HuH-7.5 (cell line): ENCODE results near the gene FIP1L1.

ENCODE experiments used
- DNase-seq: peaks from one replicate; pipeline ENCODE4 v3.0.0; 2011; ENCODE audit warnings: low spot score

The FIP1L1 gene

DNA sequence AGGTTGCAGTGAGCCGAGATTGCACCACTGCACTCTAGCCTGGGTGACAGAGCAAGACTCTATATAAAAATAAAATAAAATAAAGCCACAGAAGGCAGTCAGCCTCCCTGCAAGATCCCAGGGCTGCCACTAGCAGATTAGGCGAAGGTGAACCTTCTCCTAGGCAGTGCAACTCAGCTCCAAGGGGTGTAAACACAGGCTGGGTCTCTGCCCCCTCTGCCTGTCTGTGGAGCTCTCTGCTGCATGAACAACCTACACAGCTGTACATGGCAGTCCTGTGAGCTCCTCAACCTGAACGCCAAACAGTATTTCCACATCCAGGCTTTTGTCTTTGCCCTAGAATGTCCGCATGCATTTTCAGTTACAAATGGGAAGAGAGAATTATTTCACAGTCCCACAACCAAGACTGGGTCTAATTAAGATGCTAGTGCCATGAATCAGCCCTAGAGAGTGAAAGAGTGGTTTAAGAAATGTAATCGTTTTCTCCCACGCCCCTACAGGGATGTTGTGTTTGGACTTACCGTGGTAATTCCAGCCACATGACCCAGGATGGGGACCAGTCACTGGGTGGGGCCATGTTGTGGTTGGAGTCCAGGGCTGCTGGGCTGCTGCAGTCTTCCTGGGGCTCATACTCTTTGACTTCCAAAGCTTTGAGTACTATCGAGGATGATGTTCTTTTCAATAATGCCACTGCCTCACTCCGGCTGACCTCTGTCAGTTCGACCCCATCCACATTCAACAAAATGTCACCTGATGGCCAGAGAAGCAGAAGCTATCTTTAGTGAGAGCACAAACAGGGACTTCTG, 99.0 kb downstream of the FIP1L1 start:
- DNase-seq: no peak

DNA sequence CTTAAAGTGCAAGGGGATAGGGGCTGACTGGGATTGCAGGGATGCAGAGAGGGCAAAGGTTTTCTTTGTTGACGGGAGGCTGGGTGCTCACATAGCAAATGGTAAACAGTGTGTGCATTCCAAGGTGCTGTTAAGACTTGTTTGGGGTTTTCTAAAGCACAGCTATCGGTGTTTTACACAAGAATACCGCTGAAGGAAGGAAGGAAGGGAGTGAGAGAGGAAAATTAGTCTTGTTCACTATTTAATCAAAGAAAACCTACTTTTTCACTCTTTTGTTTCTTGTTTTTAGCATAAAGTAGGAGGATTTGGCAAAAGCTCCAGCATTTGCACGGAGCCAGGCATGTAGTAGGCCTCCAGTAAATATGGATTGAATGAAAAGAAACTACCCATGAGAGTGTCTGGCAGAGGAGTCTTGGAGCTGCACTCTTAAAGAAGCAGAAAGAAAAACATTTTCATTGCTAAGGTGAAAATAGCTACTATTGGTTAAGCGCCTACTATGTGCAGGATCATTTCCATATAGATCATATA, 99.7 kb downstream of the FIP1L1 start:
- no peak for DNase-seq

DNA sequence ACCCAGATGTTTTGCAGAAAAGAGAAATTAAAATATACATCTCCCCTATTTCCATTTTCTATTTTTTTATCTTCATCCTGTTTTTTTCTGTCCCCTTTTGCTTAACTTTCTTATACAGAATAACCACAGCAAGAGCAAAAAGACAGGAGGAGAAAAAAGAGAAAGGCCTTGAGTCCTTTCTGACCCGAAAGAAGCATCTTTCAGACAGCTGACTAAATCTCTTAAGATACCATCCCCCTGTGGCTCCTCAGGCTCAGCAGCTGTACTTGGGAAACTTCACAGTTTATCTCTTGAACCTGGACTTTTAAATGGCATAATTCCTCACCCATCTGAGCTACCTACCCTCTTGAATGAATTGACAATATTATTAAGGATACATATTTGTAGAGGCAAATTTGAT, 100.2 kb downstream of the FIP1L1 start:
- no peak for DNase-seq

DNA sequence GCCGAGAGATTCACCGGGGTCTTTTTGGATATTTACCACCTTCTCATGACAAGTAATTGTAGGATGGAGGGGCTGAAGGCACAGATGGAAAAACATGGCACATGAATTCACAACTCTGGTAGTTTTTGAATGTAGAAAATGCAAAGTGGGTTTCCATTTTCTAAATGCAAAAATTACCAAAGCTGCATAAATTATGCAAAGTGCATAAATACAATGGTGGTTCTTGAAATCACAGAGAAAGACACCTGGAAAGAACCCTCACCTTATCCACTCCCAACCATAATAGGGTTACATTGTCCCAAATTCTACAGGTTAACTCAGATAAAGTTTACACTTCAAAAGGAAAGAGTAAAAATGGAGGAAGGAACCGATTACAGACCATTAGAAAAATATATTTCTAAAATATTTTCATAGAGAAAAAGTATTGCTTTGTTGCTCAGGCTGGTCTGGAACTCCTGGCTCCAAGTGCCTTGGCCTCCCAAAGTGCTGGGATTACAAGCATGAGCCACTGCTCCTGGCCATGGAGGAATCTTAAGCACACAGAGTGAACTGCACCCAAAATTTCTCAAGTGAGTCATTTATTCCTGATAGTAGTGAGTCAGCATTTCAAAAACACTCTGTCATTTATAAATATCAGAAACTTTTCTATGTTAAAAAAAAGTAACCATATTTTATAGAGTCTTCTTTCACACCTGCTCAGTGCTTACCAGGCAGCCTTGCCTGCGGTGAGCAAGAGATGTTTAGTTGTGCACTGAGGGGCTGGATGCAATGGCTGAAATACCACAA, 101.4 kb downstream of the FIP1L1 start:
- DNase-seq: no peak

DNA sequence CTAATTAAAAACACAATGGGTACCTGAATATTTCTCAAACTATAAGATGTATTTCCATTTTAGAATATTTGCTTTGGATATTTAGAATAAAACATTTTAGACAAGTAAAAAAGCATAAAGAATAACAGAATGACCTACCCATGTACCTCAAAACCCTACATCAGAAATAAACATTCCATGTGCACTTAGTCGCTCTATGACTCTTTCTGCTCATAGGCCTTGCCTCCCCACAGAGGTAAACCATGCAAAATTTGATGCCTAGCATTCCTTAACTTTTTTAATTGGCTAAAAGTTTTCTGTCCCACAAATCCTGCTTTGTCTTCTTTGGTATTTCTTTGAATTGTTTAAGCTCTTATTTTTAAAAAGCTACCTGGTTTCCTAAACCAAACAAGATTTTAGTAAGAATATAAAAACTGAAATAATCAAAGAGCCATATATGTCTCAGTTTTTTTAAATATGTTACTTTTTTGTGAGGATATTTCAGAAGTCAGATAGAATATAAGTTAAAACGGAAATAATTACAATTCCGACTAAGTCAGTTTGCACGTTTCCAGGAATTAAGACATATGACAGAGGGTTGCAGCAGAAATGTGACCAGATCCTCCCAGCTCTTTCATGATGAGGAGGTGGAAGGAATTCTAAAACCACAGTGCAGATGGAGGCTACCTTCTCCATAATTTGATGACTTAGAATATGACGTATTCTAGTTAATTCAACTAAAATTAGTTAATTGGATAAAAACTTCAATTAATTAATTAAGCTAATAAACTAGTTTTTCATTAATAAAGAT, 102.5 kb downstream of the FIP1L1 start:
- DNase-seq: no peak

DNA sequence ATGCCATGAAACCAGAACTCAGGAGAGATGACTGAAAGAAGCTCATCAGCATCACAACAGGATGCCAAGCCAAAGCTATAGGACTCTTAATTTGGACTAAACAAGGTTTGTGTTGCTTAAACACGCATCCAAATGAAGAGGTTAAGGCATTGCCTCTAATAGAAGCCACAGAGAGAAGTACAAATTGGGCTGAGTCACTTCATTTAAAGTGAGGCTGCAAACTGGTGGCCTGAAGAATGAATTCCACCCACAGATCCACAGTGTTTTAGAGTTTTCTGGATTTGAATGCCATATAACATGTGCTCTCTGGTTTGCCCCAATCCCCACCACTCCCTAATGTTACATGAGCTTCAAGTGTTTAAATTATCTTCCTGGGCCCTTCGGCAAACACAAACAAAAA, 103.5 kb downstream of the FIP1L1 start:
- DNase-seq: no peak

DNA sequence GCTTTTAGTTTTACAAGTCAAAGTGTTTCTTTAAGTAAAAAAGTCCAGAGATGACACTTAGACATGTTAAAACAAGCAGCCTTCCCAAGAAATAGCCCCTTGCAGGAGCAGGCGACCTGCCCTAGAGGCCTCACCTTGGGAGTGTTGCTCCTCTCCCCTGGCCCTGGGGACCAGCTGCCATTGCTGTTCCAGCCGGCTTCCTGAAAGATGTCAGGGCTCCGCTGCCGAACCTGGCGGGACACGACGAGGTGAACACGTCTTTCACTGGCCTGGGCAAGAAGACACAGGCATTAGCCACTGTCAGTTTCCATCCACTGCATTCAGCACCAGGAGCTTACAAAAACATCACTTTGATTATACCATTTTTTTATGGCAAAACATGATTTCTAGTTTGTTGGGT, 104.1 kb downstream of the FIP1L1 start:
- no peak for DNase-seq

DNA sequence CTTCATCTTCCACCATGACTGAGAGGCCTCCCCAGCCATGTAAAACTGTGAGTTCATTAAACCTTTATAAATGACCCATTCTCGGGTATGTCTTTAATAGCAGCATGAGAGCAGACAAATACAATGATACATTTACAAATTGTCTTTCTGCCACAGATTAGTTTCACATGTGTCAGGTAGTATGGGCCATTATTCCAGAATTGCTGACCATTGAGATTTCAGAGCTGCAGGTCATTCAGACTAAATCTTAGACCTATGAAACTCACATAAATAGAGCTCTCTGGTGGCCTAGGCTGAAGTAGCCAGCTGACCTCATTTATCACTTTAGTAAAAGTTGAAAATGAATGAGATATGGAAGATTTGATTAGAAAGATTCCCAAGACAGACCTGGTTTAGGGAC, 105.8 kb downstream of the FIP1L1 start:
- no peak for DNase-seq

DNA sequence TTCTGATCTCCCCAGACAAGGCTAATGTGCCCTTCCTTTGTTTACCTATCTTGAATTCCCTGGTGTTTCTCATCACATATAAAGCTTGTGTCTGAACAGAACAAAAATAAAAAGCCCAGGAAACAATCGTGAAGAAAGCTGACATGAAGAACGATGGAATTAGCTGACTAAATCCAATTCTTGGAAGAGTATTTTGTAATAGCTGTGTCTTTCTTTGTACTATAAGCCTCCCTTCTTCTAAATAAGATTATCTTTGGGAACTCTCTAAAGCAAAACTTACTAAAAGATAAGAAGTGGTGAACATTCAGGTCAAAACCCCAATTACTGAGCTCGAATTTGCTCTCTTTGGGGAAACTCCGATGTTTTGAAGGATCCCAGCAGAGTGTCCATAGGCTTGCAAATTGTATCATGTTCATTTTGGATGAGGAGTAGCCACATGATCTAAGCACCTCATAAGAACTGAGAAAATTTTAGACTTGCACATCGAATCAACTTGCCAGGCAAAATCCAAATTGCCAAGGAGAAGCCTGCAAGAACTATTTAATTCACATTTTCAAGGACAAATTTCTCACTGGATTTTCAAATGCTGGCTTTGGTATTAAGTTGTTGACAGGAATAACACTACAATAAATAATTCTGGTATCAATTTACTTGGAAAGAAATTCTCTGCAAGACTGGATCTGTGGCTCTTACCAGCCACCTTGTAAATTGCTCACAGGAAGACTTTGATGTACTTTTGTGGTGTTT, 107.6 kb downstream of the FIP1L1 start:
- DNase-seq: no peak

DNA sequence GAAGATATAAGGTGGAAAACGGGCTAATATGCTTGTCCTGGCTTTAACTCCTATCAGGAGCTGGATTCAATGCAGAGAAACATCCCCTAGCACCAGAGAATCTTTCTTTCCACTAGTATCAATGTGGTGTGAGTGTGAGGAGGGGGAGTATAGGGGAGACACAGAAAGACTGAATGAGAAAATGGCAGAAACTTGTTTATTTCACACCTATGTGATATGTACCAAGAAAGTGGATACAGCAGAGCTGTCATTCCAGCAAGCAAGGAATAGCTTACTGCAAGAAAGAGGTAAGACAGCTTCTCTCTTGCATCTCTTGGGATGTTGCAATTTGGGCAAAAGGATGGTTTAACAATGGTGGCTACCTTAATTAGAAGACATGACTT, 108.2 kb downstream of the FIP1L1 start:
- DNase-seq: no peak

DNA sequence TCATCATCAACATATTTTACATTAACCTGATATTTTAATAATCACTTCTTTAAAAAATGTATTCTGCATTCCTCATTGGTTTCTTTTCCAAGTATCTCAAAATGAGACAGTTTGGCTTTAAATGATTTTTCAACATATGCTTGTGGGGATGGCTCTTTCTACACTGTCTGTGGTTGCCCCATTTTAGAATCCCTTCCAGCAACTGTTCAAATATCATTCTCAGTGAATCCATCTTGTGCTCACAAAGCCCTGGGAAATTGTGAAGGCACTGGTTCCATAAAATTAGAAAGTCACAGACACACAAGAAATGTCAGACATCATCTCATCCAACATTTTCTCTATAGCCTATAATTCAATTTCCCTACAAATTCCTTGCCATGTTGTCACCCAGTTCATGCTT, 110.3 kb downstream of the FIP1L1 start:
- no peak for DNase-seq

DNA sequence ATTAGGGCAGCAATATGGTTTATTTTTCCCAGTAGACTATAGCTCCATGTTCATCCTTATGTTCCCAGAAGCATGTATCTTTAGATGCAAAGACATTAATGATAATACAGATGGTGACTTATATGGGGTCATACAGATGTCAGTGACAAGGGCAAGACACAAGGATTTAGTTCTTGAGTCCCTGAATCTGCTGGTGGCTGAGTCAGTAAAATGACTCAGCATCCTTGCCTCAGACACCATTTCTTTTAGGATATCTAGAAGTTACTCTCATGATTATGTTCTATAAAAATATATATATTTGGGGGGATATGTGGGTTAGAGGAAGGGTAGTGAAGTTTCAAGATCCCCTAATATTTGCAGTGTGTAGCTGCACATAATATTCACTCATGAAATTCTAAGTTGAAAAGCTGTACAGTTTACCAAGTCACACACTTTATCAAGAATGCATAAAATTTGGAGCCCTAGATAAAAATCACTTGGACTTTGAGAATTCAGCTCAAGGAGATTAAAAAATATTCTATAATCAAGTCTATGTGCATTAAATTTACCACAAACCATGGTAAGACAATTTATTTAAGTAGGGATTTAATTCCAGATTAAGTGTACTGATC, 111.9 kb downstream of the FIP1L1 start:
- no peak for DNase-seq

DNA sequence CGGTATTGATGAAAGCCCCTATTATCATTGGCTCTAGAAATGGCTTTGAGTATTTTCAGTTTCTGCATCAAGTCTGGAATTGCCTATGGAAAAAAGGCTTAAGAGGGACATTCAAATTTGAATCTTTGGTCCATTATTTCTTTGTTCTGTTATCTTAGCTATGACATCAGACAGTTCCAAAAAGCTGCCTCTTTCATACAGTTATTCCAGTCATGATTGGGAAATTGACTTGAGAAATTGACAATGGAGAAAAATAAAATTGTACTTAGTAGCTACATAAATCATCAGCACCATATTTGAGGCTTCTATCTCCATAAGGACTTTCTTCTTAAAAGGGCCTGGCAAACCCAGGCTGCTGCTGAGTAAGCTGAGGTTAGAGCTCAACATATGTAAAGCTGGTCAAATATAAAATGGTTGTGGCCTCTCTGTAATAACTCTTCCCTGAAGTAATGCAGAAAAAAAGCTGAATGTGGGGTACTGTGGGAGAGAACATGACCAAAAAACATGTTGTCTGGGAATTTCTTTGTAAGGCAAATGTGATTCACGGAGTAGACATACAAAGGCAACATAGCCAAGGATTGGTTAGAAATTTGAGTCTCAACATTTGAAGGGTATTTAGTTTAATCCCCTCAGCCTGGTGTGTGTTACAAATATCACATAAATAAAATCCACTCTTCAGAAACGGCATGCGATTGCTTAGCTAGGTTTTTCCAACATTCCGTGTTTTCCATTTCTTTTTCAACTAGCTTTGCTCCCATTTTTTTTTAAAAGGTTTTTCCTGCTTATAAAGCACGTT, 112.9 kb downstream of the FIP1L1 start:
- no peak for DNase-seq

DNA sequence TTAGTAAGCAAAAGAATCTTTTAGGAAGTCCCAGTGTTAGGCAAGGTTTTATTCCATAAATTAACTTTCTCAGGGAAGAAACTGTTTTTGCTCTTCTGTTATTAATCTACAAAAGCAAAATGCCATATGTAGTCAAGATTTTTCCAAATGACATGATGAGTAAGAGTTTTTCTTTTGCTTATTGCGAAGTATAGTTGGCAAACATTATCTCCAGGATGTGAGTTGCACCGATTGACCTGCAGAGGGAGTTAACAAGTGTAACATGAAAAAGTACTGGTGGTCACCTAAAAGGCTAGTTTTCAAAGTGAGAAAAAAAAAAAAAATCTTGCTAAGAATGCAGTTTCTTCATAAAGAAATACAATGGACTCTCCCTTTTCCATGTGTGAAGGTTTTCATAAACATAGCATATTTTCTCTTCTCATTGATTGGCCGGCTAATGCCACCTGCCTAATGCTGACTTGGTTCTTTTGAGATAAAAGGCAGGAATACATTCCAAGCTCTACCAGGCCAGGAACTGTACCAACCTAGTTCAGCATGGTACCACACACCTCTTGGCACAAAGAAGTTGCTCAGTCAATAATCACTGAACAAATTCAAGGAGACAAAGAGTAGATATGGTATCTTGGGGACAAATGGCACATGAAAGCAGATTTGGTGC, 113.7 kb downstream of the FIP1L1 start:
- DNase-seq: peak; percentile 32

DNA sequence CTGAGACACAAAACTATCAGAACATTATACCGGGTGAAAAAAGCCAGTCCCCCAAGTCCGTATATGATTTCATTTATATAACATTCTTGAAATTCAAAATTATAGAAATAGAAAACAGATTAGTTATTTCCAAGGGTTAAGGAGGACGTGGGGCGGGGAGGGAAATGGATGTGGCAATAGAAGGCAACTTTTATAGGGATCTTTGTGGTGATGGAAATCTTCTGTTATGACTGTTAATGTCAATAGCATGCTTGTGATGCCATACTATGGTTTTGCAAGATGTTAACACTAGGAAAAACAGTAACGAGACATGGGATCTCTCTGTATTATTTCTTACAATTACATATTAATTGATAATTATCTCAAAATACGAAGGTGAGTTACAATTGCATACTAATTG, 117.4 kb downstream of the FIP1L1 start:
- DNase-seq: no peak

DNA sequence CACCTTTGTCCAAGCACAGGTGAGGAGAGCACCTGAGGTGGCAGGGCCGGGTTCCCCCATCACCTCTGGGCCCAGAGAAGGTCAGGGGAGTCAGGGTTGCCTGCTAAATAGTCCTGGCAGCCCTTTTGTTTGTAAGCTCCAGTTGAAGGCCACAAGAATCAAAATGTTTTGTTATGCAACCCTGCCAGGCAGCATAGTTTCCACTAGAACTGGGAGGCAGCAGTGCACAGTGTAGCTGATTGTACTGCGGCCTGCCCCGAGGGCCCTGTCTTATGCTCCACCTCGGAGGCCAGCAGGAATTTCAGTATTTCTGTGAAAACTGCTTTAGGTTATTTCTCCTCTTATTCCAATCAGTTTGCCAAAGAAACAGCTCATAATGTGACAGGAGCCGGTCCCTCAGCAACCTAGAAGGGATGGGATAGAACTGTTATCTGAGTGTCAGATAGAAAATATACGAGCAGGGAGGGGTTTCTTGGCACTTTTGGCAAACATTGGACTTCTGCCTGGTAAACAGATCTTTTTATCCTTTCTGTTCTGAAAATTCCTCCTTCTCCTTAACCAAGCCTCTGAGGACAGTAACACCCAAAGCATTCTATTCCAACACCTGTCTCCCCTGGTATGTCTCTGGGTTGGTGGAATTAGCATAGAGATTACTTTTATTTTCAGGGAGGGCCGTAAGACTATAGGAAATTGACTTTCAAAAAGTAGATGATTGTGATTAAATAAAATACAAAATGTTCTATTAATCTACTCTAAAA, 120.2 kb downstream of the FIP1L1 start:
- DNase-seq: no peak

DNA sequence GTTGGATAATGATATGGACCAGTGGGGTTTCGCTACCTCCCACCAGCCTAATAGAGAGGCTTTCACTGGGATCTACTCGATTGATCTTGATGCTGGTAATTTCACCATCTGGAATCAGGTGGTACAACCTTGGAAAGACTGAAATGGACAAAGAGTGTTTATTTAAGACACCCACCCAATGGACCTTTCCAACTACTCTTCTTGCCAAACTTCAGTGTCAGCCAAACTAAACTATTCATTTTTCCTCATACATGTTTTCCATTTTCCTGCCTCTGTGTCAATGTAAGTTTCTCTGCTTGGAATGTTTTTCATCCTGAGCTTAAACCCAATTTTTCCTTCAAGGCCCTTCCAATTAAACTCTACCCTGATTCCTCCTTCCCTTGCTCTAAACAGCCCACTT, 121.3 kb downstream of the FIP1L1 start:
- DNase-seq: no peak

DNA sequence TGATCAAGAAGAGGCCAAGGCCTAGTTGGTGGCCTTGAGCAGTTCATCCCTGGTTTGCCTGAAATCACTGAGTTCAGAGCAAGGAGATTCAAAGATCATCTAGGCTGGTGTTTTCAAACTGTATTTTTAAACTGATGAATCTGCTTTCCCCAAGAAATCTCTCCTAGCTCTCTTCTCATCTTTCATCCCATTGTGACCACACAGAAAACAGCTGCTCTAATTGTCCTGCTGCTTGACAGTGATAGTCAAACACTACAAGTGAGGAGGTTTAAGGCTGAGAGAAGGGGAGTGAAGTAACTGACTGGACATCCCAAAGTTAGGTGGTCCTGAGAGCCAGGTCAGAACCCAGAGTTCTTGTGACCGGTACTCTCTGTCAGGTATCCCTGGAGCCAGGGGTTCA, 122.3 kb downstream of the FIP1L1 start:
- DNase-seq: no peak

DNA sequence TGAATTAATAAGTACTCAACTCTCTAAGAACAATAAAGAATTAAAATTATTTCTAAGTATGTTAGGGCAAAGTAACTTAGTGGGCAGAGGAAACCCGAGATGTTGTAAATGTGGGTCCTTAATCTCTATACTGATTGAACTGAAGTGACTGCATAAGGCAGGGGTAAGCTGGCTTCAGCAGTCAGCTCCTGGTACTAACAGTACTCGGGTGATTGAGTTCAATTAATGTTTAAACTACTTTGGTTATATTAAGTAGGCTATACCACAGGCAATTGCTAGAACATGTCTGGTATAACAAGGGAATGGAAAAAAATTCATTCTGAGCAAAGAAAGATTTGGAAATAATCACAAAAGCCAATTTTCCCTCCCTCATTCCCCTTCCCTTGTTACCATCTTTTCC, 123.1 kb downstream of the FIP1L1 start:
- no peak for DNase-seq
